HepG2 (cell line): Measurements from ENCODE around the gene FOXN3. TPM values are rescaled to one million over a fixed set of nuclear protein-coding genes. Genes with fewer than 3 reads are reported as not detected.

Experiments used
- ATAC-seq: fragments of 200-7000 bp; cut with Tn5 transposase; 3 replicates; pipeline ENCODE4 v1.9.1; 2020; ENCODE audit warnings: mild to moderate bottlenecking, moderate library complexity
- BruUV-seq: library from RNA; stranded (reverse); fragments of 400-500 nt; replicated peaks from 2 replicates; lab custom pipeline; 2021; lab: Mats Ljungman, UMichigan
- CTCF ChIA-PET: fragments of 300-600 bp; formaldehyde crosslinking; extraction: SDS; loops from one replicate; lab custom pipeline; 2021; ENCODE audit warnings: low total read pairs, inconsistent platforms, low intra/inter-chr PET ratio; lab: Yijun Ruan, JAX
- POLR2A ChIA-PET: fragments of 350-600 bp; sonication (Branson Sonifier 250); formaldehyde crosslinking; loops from one replicate; lab custom pipeline; 2020; ENCODE audit warnings: antibody characterized with exemption, inconsistent platforms; lab: Yijun Ruan, JAX
- DNase-seq: peaks from one replicate; pipeline ENCODE4 v3.0.0-alpha.2; 2015; ENCODE audit warnings: low spot score
- FAIRE-seq: peaks from 3 replicates; lab custom pipeline; 2011; peaks lifted over from hg19 to GRCh38; lab: Jason Lieb, UNC
- H2AFZ ChIP-seq: one replicate; pipeline ENCODE4 v1.6.1; 2011; ENCODE audit warnings: low read length, inconsistent platforms
- H3K27ac ChIP-seq: fragments of 300-600 bp; 3 replicates; pipeline ENCODE4 v1.8.0; 2011; ENCODE audit warnings: mixed run types, mild to moderate bottlenecking, mixed read lengths, low read length, inconsistent platforms; ENCODE audit not compliant: insufficient read depth; ENCODE audit errors: extremely low read length
- H3K27me3 ChIP-seq, 2 experiments: fragments of 200-600 bp in 1 of 2; 2 replicates in 1 of 2; 3 replicates in 1 of 2; pipeline versions ENCODE4 v1.6.0 to v1.8.0; 2011; ENCODE audit warnings: low read length in 2 of 2, mild to moderate bottlenecking in 2 of 2, moderate library complexity in 2 of 2, inconsistent platforms in 1 of 2; ENCODE audit not compliant: insufficient read depth in 2 of 2, control insufficient read depth in 1 of 2
- H3K36me3 ChIP-seq, 2 experiments: fragments of 200-600 bp in 1 of 2; replicated peaks in 1 of 2; 2 replicates in 1 of 2; 3 replicates in 1 of 2; pipeline versions ENCODE4 v1.5.1 to v1.8.0; 2011; ENCODE audit warnings: low read length in 2 of 2, inconsistent platforms in 1 of 2; ENCODE audit not compliant: insufficient read depth in 2 of 2, control insufficient read depth in 1 of 2
- H3K4me1 ChIP-seq: 2 replicates; pipeline ENCODE4 v1.5.1; 2012; ENCODE audit warnings: low read length, inconsistent platforms; ENCODE audit not compliant: insufficient read depth
- H3K4me2 ChIP-seq: 2 replicates; pipeline ENCODE4 v1.6.0; 2011; ENCODE audit warnings: low read depth, low read length, inconsistent platforms
- H3K4me3 ChIP-seq, 3 experiments: fragments of 200-600 bp in 1 of 3; sonication (generic), shearing (Covaris generic) in 1 of 3; replicated peaks in 1 of 3; 2 replicates each; pipeline ENCODE4 v1.5.1; 2011 to 2016; ENCODE audit warnings: low read length in 3 of 3, inconsistent platforms in 2 of 3, low read depth in 2 of 3, mild to moderate bottlenecking in 2 of 3, control low read depth in 1 of 3, mixed read lengths in 1 of 3; ENCODE audit not compliant: insufficient read depth in 1 of 3
- H3K79me2 ChIP-seq: one replicate; pipeline ENCODE4 v1.6.1; 2011; ENCODE audit warnings: low read length, inconsistent platforms; ENCODE audit not compliant: insufficient read depth
- H3K9ac ChIP-seq: 2 replicates; pipeline ENCODE4 v1.6.0; 2011; ENCODE audit warnings: mild to moderate bottlenecking, low read depth, low read length, inconsistent platforms; ENCODE audit not compliant: insufficient read depth
- H3K9me3 ChIP-seq: 2 replicates; pipeline ENCODE4 v1.5.1; 2012; ENCODE audit warnings: mild to moderate bottlenecking, low read length
- H4K20me1 ChIP-seq: 2 replicates; pipeline ENCODE4 v1.6.0; 2011; ENCODE audit warnings: inconsistent platforms, mild to moderate bottlenecking, low read length, moderate library complexity; ENCODE audit not compliant: insufficient read depth
- FOXK2 ChIP-seq: fragments of 450-650 bp; IDR thresholded peaks from 2 replicates; pipeline ENCODE4 v1.6.1; 2016
- KAT7 ChIP-seq: IDR thresholded peaks from 2 replicates; pipeline ENCODE4 v1.6.1; 2018; ENCODE audit warnings: borderline replicate concordance, missing compliant biosample characterization
- NFE2L1 ChIP-seq: sonication (generic); formaldehyde crosslinking; IDR thresholded peaks from 2 replicates; pipeline ENCODE4 v1.4.0; 2020; ENCODE audit warnings: missing genetic modification reagents, mild to moderate bottlenecking, borderline replicate concordance
- SMC3 ChIP-seq: IDR thresholded peaks from 2 replicates; pipeline ENCODE4 v1.6.1; 2011; ENCODE audit warnings: low read length, improper control_type of control experiment
- SP2 ChIP-seq: sonication (generic); formaldehyde crosslinking; IDR thresholded peaks from 2 replicates; pipeline ENCODE4 v1.5.1; 2020; ENCODE audit warnings: mild to moderate bottlenecking, missing genetic modification reagents
- STAT6 ChIP-seq: sonication (generic); formaldehyde crosslinking; IDR thresholded peaks from 2 replicates; pipeline ENCODE4 v1.4.0; 2020; ENCODE audit warnings: missing genetic modification reagents, mild to moderate bottlenecking, borderline replicate concordance
- TIGD3 ChIP-seq: sonication (generic); formaldehyde crosslinking; IDR thresholded peaks from 2 replicates; pipeline ENCODE4 v1.5.1; 2020; ENCODE audit warnings: mild to moderate bottlenecking, missing genetic modification reagents, borderline replicate concordance
- ZKSCAN1 ChIP-seq: fragments of 150-350 bp; IDR thresholded peaks from 2 replicates; pipeline ENCODE4 v1.6.1; 2014; ENCODE audit warnings: low read length
- ZNF878 ChIP-seq: sonication (generic); formaldehyde crosslinking; IDR thresholded peaks from 2 replicates; pipeline ENCODE4 v1.8.1; 2023; ENCODE audit warnings: mild to moderate bottlenecking, missing genetic modification reagents, moderate library complexity
- whole genome bisulfite sequencing: methylation state at CpG from one replicate; pipeline ENCODE4 v1.1.6; 2017; ENCODE audit warnings: low lambda C conversion rate; 5-methylcytosine and 5-hydroxymethylcytosine counted together
- in situ Hi-C: cut with HindIII; loops from 2 replicates; pipeline ENCODE4 v1.10.0; 2017; ENCODE audit warnings: low pct_unique_long_range_greater_than_20kb; ENCODE audit not compliant: extremely low pct_ligation_motif_present
- intact Hi-C: fragments of 100-400 bp; cut with micrococcal nuclease; formaldehyde crosslinking; loops from one replicate; pipeline ENCODE4 v1.10.0; 2022; ENCODE audit not compliant: unreplicated experiment
- polyA plus RNA-seq, 8 experiments: library from polyadenylated mRNA; depleted of rRNA in 3 of 8; stranded (reverse) in 7 of 8; unstranded in 1 of 8; fragments of >200 nt; fragmentation: Illumina TruSeq in 4 of 8; extraction: Trizol in 4 of 8; gene quantifications; 2 replicates each; pipeline versions ENCODE4 v1.2.1 to v1.2.3, GENCODE V29; 2011 to 2016; ENCODE audit warnings: low read depth in 4 of 8, missing spikeins in 1 of 8, mixed read lengths in 1 of 8; ENCODE audit not compliant: insufficient read depth in 1 of 8
- total RNA-seq, 5 experiments: library from RNA; depleted of rRNA; stranded (reverse); fragments of >200 nt; fragmentation: Illumina TruSeq; extraction: Trizol; gene quantifications; 2 replicates each; pipeline ENCODE4 v1.2.3, GENCODE V29; 2016; ENCODE audit warnings: low read depth in 1 of 5
- TF ChIP-seq, protein P1 (sequence below): IDR thresholded peaks from 2 replicates; pipeline ENCODE4 v1.6.1; 2016; ENCODE audit warnings: low read depth

The FOXN3 gene
- total and polyA plus RNA-seq, 2 of the 13 experiments (the other 11 are each of a cell fraction or from before 2014, with no cell fraction given): 32.4 to 70.2 TPM

GRCh38 chr14:89125216-89125615 lies 291.8 kb downstream of the FOXN3 start:
- Histone ChIP-seq H3K4me1 (0 out of 2 replicates have a peak, but pooled peaks cover 6% of the 10 kb centered on the region), H2AFZ (no peak overlapping the region), H4K20me1 (no peaks in the 10 kb centered on the region), H3K27ac (no peak overlapping the region), H3K36me3 (no peaks in the 10 kb centered on the region), H3K9me3 (no peaks in the 10 kb centered on the region), H3K79me2 (no peaks in the 10 kb centered on the region), H3K9ac (no peak overlapping the region)
- CTCF ChIA-PET: no interaction called here
- in situ Hi-C loops: no loop called here
- DNase-seq: no peak
- TF ChIP-seq, protein P1, sequence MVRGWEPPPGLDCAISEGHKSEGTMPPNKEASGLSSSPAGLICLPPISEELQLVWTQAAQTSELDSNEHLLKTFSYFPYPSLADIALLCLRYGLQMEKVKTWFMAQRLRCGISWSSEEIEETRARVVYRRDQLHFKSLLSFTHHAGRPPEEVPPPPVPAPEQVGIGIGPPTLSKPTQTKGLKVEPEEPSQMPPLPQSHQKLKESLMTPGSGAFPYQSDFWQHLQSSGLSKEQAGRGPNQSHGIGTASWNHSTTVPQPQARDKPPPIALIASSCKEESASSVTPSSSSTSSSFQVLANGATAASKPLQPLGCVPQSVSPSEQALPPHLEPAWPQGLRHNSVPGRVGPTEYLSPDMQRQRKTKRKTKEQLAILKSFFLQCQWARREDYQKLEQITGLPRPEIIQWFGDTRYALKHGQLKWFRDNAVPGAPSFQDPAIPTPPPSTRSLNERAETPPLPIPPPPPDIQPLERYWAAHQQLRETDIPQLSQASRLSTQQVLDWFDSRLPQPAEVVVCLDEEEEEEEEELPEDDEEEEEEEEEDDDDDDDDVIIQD (CRISPR knock-in tag): no peak
- TF ChIP-seq ZNF878 (CRISPR knock-in tag) (no peak), NFE2L1 (no peak)
- TF ChIP-seq, all 625 proteins: peak for 0
- POLR2A ChIA-PET: no interaction called here
- H3K27me3 ChIP-seq: peaks cover 0 to 6% of the 10 kb centered on the region in 2 experiments; a peak in 3 of 5 replicates
- intact Hi-C loops: no loop called here
- 2% methylated on average over 4 of the region's 4 CpGs for WGBS
- FAIRE-seq (no peak), ATAC-seq (no peak)
- no peak overlapping the region for H3K4me3 ChIP-seq
- BruUV-seq: no TSS peak
- H3K4me2 ChIP-seq: no peak overlapping the region

DNA sequence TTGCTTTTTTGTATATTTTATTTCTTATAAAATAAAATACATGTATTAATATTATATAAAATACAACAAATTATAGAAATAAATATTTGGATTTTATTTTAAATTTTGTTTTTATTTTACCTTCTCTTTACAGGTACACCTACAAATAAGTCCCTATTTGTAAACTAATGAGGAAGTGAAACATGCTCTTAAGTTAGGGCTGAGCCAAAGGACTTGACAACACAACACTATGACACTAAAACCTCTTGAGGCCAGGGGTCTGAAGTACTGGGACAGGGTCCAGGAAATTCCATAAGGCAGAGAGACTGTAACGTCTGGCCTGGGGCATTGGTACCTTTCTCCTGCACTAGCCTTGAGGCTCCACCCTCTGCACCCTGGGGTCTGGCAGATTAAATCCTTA lies 293.2 kb downstream of the FOXN3 start:
- H2AFZ ChIP-seq: no peak overlapping the region
- ATAC-seq (no peak), DNase-seq (no peak), FAIRE-seq (no peak)
- H3K9ac ChIP-seq: no peak overlapping the region
- peaks cover 6 to 7% of the 10 kb centered on the region in 2 experiments; a peak in 3 of 5 replicates for H3K27me3 ChIP-seq
- TF ChIP-seq TIGD3 (no peak), STAT6 (no peak), SP2 (CRISPR knock-in tag) (no peak), SMC3 (no peak), ZKSCAN1 (no peak), FOXK2 (no peak), KAT7 (CRISPR knock-in tag) (no peak)
- TF ChIP-seq, protein P1 (CRISPR knock-in tag): no peak
- BruUV-seq: no TSS peak
- H3K4me3 ChIP-seq: no peak overlapping the region
- H3K36me3 ChIP-seq: no peaks in the 10 kb centered on the region
- H4K20me1 ChIP-seq: no peaks in the 10 kb centered on the region
- ChIA-PET POLR2A (no interaction called here), CTCF (no interaction called here)
- intact Hi-C loops (no loop called here), in situ Hi-C loops (no loop called here)
- 8% methylated on average over 1 of the region's 1 CpG for WGBS
- no peak overlapping the region for H3K27ac ChIP-seq
- H3K4me1 ChIP-seq: no peaks in the 10 kb centered on the region
- no peak overlapping the region for H3K4me2 ChIP-seq
- no peaks in the 10 kb centered on the region for H3K79me2 ChIP-seq
- no peaks in the 10 kb centered on the region for H3K9me3 ChIP-seq
